Keratinocyte (primary cell): ENCODE results near the gene CUL4A. TPM values are rescaled to one million over a fixed set of nuclear protein-coding genes. Genes with fewer than 3 reads are reported as not detected.

Experiments
- DNase-seq: peaks from one replicate; pipeline ENCODE4 v3.0.0-alpha.2; 2011; ENCODE audit warnings: low read depth, missing footprints, low spot score
- FAIRE-seq: peaks from 2 replicates; lab custom pipeline; 2011; peaks lifted over from hg19 to GRCh38; lab: Jason Lieb, UNC
- H2AFZ ChIP-seq: 2 replicates; pipeline ENCODE4 v1.6.0; 2012; ENCODE audit warnings: low read length, control low read depth, inconsistent platforms; ENCODE audit not compliant: control insufficient read depth
- H3K27ac ChIP-seq: 2 replicates; pipeline ENCODE4 v1.5.1; 2011; ENCODE audit warnings: low read length; ENCODE audit not compliant: control insufficient read depth, insufficient read depth
- H3K27me3 ChIP-seq: 3 replicates; pipeline ENCODE4 v1.6.0; 2011; ENCODE audit warnings: low read length; ENCODE audit not compliant: control insufficient read depth, insufficient read depth; ENCODE audit errors: extremely low read depth
- H3K36me3 ChIP-seq, 2 experiments: 2 replicates in 1 of 2; 3 replicates in 1 of 2; pipeline ENCODE4 v1.5.1; 2011; ENCODE audit warnings: low read length in 2 of 2, mild to moderate bottlenecking in 1 of 2; ENCODE audit not compliant: control insufficient read depth in 2 of 2, insufficient read depth in 2 of 2; ENCODE audit errors: extremely low read depth in 1 of 2
- H3K4me1 ChIP-seq: 3 replicates; pipeline ENCODE4 v1.5.1; 2011; ENCODE audit warnings: low read length; ENCODE audit not compliant: control insufficient read depth, insufficient read depth; ENCODE audit errors: extremely low read depth
- H3K4me2 ChIP-seq: 3 replicates; pipeline ENCODE4 v1.6.0; 2011; ENCODE audit warnings: low read depth, low read length; ENCODE audit not compliant: control insufficient read depth, insufficient read depth; ENCODE audit errors: extremely low read depth
- H3K4me3 ChIP-seq, 3 experiments: fragments of 200-600 bp in 1 of 3; sonication (generic) in 1 of 3; 2 replicates in 2 of 3; 3 replicates in 1 of 3; pipeline ENCODE4 v1.5.1; 2011 to 2016; ENCODE audit warnings: low read length in 3 of 3, mild to moderate bottlenecking in 3 of 3, control low read depth in 2 of 3, inconsistent platforms in 1 of 3, low read depth in 1 of 3, mixed read lengths in 1 of 3, mixed run types in 1 of 3, moderate library complexity in 1 of 3; ENCODE audit not compliant: control insufficient read depth in 2 of 3, insufficient read depth in 2 of 3; ENCODE audit errors: extremely low read depth in 1 of 3
- H3K79me2 ChIP-seq: 2 replicates; pipeline ENCODE4 v1.6.0; 2012; ENCODE audit warnings: low read length; ENCODE audit not compliant: control insufficient read depth, insufficient read depth
- H3K9ac ChIP-seq: 3 replicates; pipeline ENCODE4 v1.6.0; 2011; ENCODE audit warnings: low read length; ENCODE audit not compliant: control insufficient read depth, insufficient read depth; ENCODE audit errors: extremely low read depth
- H3K9me1 ChIP-seq: 3 replicates; pipeline ENCODE4 v1.6.0; 2011; ENCODE audit warnings: low read length; ENCODE audit not compliant: control insufficient read depth, insufficient read depth; ENCODE audit errors: extremely low read depth
- H3K9me3 ChIP-seq: 2 replicates; pipeline ENCODE4 v1.5.1; 2012; ENCODE audit warnings: low read depth, low read length; ENCODE audit not compliant: control insufficient read depth
- H4K20me1 ChIP-seq: 3 replicates; pipeline ENCODE4 v1.6.0; 2011; ENCODE audit warnings: low read length; ENCODE audit not compliant: control insufficient read depth, insufficient read depth; ENCODE audit errors: extremely low read depth
- EZH2 ChIP-seq: IDR thresholded peaks from one replicate; pipeline ENCODE4 v1.6.1; 2012; ENCODE audit warnings: inconsistent platforms, mild to moderate bottlenecking, low read length, moderate library complexity
- dilution Hi-C: fragments of 300-500 bp; cut with MboI; formaldehyde crosslinking; loops from one replicate; pipeline ENCODE4 v1.7.0; 2020; ENCODE audit warnings: low sequenced_read_pairs; ENCODE audit not compliant: extremely low pct_ligation_motif_present
- polyA plus RNA-seq, 5 experiments: library from polyadenylated mRNA; depleted of rRNA in 3 of 5; stranded (reverse) in 3 of 5; stranded (forward) in 1 of 5; unstranded in 1 of 5; fragments of >200 nt; gene quantifications; 1 replicate in 1 of 5; 2 replicates in 3 of 5; 3 replicates in 1 of 5; pipeline versions ENCODE4 v1.2.1 to v1.2.3, GENCODE V29; 2011 to 2012; ENCODE audit warnings: missing spikeins in 2 of 5, low read depth in 1 of 5, low replicate concordance in 1 of 5
- TF ChIP-seq, protein P1 (sequence below), 3 experiments: IDR thresholded peaks in 1 of 3; conservative IDR thresholded peaks in 1 of 3; optimal IDR thresholded peaks in 1 of 3; 2 replicates in 2 of 3; 3 replicates in 1 of 3; pipeline versions ENCODE3 to v1.5.1; 2011; ENCODE audit warnings: low read length in 3 of 3, mild to moderate bottlenecking in 3 of 3, moderate library complexity in 2 of 3, control low read depth in 1 of 3, inconsistent platforms in 1 of 3; ENCODE audit not compliant: insufficient read depth in 2 of 3; ENCODE audit errors: extremely low read depth in 1 of 3

Gene CUL4A
- polyA plus RNA-seq, 1 donor (not counting 4 experiments of a cell fraction or from before 2014, with no cell fraction given) = 57.3 TPM

DNA sequence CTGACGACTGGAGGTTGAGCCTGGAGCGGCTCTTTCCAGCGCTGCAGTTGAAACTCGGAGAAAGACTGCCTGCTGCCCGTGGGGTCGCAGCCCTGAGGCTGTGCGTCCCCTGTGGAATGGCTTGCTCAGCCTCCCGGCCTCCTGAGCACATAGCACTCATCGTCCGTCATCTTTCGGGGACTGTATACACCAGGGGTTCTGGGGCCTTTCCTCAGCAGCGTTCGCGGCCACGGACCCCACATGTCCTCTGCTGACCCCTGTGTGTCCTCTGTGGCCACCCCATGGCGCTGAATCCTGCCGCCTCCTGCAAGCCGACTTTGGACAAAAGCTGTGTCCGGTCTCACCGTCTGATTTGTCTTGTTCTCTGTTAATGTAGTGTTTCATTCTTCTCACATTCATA, 20.4 kb downstream of the CUL4A start:
- Histone ChIP-seq H3K9ac (no peak overlapping the region), H2AFZ (no peak overlapping the region), H3K4me3 (no peak overlapping the region), H3K36me3 (peaks cover 38 to 53% of the 10 kb centered on the region in 2 experiments), H3K9me3 (no peaks in the 10 kb centered on the region), H3K4me2 (no peak overlapping the region), H3K27ac (no peak overlapping the region), H3K4me1 (no peaks in the 10 kb centered on the region), H3K27me3 (no peaks in the 10 kb centered on the region), H4K20me1 (peaks cover 3% of the 10 kb centered on the region), H3K79me2 (peaks cover 24% of the 10 kb centered on the region), H3K9me1 (no peaks in the 10 kb centered on the region)
- DNase-seq = no peak
- TF ChIP-seq, protein P1, sequence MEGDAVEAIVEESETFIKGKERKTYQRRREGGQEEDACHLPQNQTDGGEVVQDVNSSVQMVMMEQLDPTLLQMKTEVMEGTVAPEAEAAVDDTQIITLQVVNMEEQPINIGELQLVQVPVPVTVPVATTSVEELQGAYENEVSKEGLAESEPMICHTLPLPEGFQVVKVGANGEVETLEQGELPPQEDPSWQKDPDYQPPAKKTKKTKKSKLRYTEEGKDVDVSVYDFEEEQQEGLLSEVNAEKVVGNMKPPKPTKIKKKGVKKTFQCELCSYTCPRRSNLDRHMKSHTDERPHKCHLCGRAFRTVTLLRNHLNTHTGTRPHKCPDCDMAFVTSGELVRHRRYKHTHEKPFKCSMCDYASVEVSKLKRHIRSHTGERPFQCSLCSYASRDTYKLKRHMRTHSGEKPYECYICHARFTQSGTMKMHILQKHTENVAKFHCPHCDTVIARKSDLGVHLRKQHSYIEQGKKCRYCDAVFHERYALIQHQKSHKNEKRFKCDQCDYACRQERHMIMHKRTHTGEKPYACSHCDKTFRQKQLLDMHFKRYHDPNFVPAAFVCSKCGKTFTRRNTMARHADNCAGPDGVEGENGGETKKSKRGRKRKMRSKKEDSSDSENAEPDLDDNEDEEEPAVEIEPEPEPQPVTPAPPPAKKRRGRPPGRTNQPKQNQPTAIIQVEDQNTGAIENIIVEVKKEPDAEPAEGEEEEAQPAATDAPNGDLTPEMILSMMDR (optimal IDR thresholded peaks at IDR 0.05 in 1 of 3, IDR thresholded peaks at IDR 0.05 in 1 of 3, conservative IDR thresholded peaks at IDR 0.05 in 1 of 3; ENCODE audit: extremely low read depth in 1 of 3, insufficient read depth in 2 of 3, low read length in 3 of 3) = no peak
- no peak for TF ChIP-seq EZH2
- no peak for FAIRE-seq
- dilution Hi-C loops = no loop called here

DNA sequence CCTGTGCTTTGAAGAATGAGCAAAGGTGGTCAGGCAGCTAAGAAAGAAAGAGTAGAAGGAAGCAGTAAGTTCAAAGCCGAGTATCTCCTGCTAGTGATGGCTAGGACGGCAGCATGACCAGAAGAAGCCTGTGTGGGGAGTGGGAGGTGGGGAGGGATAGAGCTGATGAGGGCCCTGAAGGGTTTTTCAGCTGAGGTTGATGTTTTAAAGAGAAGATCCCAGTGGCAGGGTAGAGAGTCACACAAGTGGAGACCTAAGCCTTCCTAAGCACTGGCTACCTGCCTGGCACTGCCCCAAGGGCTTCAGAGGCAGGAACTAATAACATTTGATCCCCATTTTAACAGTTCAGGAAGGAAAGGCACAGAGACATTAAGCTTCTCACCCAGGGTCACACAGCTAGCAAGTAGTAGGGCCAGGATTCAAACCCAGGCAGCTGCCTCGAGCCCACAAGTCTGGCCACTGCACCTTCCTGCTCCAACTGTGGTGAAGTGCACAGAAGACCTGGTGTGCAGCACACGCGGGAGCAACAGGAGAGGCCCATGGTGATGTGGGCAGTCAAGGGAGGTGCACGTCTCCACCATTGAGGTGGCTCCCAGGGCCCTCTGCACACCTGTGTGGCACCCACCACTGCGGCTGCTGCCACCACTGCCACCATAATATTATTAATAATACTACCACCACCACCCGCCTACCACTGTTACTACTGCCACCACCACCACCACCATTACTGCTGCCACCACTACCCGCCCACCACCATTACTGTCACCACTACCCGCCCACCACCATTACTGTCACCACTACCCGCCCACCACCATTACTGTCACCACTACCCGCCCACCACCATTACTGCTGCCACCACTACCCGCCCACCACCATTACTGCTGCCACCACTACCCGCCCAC, 22.1 kb downstream of the CUL4A start:
- H3K9me3 ChIP-seq = no peaks in the 10 kb centered on the region
- no peak overlapping the region for H3K4me3 ChIP-seq
- no peak overlapping the region for H3K4me2 ChIP-seq
- H3K9ac ChIP-seq = no peak overlapping the region
- H4K20me1 ChIP-seq = no peaks in the 10 kb centered on the region
- no peak for FAIRE-seq
- H3K4me1 ChIP-seq = no peaks in the 10 kb centered on the region
- no peak overlapping the region for H3K27ac ChIP-seq
- no peaks in the 10 kb centered on the region for H3K27me3 ChIP-seq
- peaks cover 33 to 42% of the 10 kb centered on the region in 2 experiments for H3K36me3 ChIP-seq
- H3K9me1 ChIP-seq = no peaks in the 10 kb centered on the region
- H3K79me2 ChIP-seq = peaks cover 8% of the 10 kb centered on the region
- no peak for DNase-seq
- TF ChIP-seq, protein P1 (optimal IDR thresholded peaks at IDR 0.05 in 1 of 3, IDR thresholded peaks at IDR 0.05 in 1 of 3, conservative IDR thresholded peaks at IDR 0.05 in 1 of 3; ENCODE audit: extremely low read depth in 1 of 3, insufficient read depth in 2 of 3, low read length in 3 of 3) = no peak
- no peak for TF ChIP-seq EZH2
- H2AFZ ChIP-seq = no peak overlapping the region
- dilution Hi-C loops = no loop called here
